ENCODE measurements around the gene DGKD.
A peak's percentile ranks its signal among the peaks of the same experiment; 100 is the strongest.
"Not testable (repeated sequence)": the region's sequence is repeated elsewhere in the genome, so short reads cannot be mapped to it uniquely, and the experiment has no call there.

Gene DGKD

DNA sequence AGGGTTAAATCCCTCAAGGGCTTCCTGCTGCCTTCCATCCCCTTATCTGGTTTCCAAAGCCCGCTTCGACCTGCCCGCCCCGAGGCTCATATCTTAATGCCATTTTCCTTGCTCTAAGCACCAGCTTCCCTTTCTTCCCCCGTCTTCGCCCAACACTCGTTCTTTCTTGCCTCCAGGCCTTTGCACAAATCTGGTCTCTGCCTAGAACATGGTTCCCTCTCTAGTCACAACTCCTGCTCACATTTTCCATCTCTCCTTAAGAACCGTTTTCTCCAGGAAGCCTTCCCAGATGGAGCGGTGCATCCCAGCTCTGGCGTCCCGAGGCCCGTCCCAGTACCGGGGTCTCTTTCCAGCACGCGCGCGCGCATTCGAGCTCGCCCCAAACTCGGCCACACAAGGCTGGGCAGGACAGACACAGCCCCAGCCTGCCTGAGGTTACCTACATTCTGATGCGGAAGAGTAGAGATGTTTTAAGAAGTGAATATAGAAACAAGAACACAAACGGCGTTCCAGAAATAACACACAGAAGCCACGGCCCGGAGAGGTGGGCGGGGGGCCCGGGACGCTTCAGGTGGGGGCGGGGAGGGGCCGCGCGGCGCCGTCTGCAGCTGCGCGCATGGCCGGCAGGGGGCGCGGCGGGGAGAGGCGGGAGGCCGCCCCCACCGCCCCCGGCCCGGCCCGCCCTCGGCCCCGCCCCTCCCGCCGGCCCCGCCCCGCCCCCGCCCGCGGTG is at the start of gene DGKD:
TSS of gene DGKD (plus strand) at position 726 of the 731 bp plus-strand sequence. CDS start 25 bp downstream, outside the sequence.
- peak; percentile 84 for DNase-seq

GRCh38 chr2:233307565-233307964 is 46.7 kb upstream of the DGKD start, which contains the start of gene SAG:
Gene SAG, plus strand, starts transcription at chr2:233307816. Its CDS starts 1,374 bp downstream, at chr2:233309190.
- DNase-seq, result no peak

GRCh38 chr2:233311241-233311926 is 42.9 kb upstream of the DGKD start:
- DNase-seq, result no peak

GRCh38 chr2:233312874-233313273 is 41.4 kb upstream of the DGKD start:
- no peak for DNase-seq

DNA sequence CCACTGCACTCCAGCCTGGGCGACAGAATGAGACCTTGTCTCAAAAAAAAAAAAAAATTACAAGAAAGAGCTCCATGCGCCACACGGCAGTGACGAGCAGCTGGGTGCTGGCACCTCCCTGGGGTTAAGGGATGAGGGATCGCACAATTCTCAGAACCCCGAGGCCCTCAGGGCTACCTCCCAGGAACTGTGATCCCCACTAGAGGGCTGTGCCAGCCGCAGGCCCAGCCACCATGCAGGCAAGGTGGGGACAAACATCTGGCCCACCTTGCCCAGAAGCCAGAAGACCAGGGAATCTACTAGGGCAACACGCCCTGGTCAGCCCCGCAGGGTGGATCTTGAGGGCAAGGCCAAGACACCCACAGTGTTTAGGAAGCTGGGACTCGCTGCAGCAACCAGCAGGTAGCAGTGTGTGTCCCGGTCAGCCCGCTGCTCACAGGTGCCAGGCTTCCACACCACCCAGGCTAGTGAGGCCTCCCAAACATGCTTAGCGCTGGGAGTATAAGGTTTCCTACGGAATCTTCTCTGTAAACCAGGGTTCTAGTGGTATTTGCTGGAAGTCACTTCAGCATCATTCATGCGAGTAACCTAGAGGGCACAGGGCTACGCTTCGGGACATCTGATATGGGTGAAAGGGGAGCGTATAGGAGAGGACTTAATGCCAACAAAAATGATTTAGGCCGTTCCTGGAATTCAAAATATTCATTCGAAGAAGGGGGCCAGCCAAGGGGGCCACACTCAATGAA is 39.9 kb upstream of the DGKD start:
- DNase-seq, result no peak

DNA sequence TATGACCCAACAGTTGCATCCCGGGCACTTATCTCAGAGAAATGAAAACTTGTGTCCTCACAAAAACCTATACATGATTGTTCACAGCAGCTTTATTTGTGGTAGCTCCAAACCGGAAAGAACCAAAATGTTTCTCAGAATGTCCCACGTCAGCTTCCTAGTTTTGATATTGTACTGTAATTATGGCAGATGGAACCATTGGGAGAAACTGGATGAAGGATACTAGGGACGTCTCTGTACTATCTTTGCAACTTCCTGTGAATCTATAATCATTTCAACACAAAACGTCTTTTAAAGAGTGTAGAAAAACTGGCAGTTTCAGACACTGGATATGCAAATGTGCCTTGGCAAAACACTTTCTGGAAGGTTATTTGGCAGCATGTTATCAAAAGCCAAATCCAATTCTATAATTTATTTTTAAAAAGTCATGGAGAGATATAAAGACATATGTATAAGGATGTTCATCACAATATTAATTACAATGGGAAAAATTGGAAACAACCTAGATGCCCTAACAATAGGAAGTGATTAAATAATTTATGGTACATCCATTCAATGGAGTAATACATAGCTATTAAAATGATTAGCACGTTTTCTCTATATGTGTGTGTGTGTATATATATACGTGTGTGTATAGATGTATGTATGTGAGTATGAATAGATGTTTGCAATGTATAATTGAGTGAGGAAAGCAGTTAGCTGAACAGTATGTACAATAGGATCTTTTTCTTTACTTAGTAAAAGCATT is 36.9 kb upstream of the DGKD start:
- no peak for DNase-seq

DNA sequence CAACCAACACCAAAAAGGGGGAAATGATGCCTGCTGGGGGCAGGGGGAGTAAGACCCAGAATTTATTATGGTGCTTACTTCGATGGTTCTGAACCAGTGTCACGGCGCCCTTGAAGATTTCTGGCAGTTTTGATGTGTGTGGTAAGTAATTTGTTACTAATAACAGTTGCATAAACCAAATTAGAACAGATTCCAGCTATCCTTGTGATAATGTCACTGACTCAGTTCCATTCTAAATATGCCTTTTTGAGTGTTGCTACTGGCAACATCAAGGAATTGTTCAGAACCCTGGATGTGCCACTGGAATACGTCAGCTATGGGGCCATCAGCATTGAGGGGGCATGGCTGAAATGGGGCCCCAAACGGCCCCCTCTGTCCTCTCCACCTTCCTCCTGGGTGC is 35.0 kb upstream of the DGKD start:
- DNase-seq, result no peak

DNA sequence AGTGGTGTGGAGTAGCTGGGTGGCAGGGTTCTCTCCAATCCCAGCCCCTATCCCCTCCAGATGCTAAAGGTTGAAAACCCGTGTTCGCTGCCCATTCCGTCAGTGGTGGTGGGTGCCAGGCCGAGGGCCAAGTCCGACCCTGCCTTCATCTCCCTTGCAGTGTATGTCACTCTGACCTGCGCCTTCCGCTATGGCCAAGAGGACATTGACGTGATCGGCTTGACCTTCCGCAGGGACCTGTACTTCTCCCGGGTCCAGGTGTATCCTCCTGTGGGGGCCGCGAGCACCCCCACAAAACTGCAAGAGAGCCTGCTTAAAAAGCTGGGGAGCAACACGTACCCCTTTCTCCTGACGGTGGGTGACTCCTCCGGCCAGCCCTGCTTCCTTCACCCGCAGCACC is 33.8 kb upstream of the DGKD start:
- no peak for DNase-seq

- DNase-seq, result no peak
Measured at GRCh38 chr2:233321166-233321565, 33.1 kb upstream of the DGKD start.

- DNase-seq, result no peak
Measured at GRCh38 chr2:233323851-233324250, 30.4 kb upstream of the DGKD start.

- DNase-seq, result no peak
Measured at GRCh38 chr2:233325256-233325655, 29.0 kb upstream of the DGKD start.

DNA sequence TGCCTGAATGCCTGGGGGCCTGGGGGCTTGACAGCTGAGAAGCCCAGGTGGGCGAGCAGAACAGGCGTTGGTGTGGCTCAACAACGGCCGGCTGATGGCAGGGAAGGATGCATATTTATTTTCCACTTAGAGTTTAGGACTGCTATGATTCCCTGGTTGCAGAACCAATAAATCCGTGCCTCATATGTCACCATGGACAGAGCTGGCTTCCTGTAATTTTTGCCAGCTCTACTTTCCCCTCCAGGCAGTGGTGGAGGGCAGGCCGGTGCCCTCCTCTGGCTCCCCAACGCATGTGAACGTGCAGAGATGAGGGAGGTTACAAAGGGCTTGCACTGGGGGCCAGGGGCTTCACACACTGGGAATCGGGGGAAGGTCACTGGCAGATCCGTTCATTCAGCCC is 28.5 kb upstream of the DGKD start:
- DNase-seq, result no peak

- DNase-seq, result no peak
Measured at GRCh38 chr2:233326500-233326899, 27.8 kb upstream of the DGKD start.

DNA sequence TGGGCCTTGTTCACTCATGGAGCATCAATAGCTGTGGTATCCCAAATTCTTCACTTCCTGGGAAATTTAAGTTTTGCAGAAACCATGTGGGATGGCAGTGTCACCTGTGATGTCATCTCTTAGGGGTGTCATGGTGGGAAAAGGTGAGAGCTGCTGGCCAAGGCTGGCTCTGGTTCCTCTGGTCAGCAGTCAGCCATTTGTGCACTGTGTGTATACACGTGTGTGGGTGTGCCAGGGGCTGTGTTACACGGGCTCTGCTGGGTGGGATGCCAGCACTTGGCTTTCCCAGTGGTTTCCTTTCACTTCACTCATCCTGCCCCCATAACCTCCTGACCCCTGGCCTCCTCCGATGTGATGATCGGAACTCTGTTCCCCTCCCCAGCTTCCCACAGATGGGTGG is 25.4 kb upstream of the DGKD start:
- no peak for DNase-seq

GRCh38 chr2:233329489-233330135 is 24.7 kb upstream of the DGKD start:
- no peak for DNase-seq

DNA sequence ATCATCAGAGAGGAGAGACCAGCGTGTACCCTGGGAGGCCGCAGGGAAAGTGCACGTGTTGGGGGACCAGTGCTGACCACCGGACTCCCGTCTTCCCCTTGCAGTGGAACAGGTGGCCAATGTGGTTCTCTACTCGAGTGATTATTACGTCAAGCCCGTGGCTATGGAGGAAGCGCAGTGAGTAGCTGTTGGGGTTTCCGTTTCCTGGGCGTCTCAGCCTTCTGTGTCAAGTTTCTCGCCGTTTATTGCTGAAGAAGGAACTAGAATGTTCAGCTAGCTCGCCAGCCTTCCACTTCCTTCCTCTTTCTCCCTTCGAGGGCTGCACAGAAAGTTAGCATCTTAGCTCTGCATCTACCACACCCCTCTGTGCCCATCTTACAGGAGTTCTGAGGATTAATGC is 22.8 kb upstream of the DGKD start:
- DNase-seq, result peak; percentile 81

DNA sequence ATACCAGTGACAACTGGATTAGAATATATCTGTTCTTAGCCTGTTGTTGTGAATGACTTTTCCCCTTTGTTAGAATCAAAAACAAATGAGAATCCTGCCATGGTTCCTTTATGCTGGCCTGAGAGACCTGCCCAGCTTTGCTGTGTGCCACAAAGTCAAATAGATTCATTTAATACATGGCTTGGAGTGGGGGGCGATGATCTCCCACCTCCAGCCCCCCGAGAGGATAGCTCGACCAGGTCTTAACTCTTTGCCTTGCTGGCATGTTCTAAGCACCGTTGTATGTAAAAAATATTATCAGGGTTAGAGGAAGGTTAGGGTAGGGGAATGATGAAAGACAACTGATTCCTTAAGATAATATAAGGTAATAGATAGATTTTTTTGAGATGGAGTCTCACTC is 22.2 kb upstream of the DGKD start:
- DNase-seq, result no peak

- no peak for DNase-seq
Measured at GRCh38 chr2:233334915-233335314, 19.4 kb upstream of the DGKD start.

- DNase-seq, result not testable (repeated sequence)
Measured at GRCh38 chr2:233336091-233336490, 18.2 kb upstream of the DGKD start.

DNA sequence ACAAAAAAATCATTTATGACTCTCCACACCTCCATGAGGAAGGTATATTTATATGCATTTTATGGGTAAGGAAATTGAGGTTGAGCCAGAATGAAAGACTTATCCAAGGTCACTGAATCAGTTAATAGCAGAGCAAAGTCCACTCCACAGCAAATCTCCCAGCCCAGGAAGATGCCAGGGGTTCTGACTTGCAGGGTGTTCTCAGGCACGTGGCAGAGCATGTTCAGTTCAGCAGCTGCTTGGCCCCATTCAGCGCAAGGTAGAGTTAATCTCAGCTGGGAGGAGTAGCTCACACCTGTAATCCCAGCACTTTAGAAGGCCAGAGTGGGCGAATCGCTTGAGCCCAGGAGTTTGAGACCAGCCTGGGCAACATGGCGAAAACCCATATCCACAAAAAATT is 17.8 kb upstream of the DGKD start:
- no peak for DNase-seq

DNA sequence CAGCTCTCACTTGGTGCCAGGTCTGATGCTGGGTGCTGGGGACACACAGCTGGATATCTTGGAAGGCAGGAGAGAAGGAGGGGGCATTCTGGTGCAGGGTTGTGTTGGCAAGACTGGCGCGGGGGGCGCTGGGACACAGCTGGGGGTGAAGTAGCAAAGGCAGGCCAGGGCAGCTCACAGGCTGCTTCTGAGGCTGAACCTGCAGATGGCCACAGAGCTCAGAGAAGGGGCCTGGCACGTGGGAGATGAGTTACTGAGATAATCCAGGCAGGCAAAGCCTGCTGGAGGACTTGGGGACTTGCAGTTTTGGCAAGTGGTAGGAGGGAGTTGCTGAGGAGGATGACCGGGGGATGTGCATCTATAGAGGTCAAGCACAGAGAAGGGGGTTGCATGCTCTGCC is 16.2 kb upstream of the DGKD start:
- DNase-seq, result no peak

DNA sequence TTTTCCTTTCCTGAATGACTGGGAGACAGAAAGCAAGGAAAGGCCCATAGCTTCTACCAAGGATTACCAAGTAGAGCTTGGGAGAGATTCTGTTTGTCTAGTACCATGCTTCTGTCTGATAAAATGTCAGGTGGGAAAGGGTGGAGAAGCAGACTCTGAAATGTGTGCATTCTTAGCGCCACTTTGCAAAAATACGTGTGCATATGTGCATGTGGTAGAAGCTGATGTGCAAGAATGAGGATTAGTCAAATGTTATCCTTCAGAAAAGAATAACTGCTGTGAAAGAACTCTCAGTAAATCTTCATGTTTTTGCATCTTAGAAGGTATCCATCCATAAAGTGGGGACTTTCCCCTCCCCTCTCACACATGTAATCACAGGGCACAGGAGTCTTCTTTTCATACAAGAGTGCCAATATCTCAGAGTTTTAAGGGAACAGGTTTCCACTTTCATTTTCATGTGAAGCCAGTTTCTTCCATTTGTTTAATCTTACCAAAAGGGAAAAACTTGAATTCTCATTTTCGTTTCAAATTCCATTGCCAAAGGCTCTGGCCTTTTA is 15.4 kb upstream of the DGKD start:
- no peak for DNase-seq

Measured in femur (tissue), 1 donor.